HG03060 (cell line): ENCODE results near the gene NFIA.

Experiments used
- ATAC-seq: cut with Tn5 transposase; IDR thresholded peaks from one replicate; pipeline ENCODE4 v1.9.1; 2021; ENCODE audit warnings: low read depth, moderate number of reproducible peaks; ENCODE audit not compliant: unreplicated experiment

The NFIA gene

GRCh38 chr1:61316493-61316892 is 234.1 kb downstream of the NFIA start:
- ATAC-seq, result no peak

DNA sequence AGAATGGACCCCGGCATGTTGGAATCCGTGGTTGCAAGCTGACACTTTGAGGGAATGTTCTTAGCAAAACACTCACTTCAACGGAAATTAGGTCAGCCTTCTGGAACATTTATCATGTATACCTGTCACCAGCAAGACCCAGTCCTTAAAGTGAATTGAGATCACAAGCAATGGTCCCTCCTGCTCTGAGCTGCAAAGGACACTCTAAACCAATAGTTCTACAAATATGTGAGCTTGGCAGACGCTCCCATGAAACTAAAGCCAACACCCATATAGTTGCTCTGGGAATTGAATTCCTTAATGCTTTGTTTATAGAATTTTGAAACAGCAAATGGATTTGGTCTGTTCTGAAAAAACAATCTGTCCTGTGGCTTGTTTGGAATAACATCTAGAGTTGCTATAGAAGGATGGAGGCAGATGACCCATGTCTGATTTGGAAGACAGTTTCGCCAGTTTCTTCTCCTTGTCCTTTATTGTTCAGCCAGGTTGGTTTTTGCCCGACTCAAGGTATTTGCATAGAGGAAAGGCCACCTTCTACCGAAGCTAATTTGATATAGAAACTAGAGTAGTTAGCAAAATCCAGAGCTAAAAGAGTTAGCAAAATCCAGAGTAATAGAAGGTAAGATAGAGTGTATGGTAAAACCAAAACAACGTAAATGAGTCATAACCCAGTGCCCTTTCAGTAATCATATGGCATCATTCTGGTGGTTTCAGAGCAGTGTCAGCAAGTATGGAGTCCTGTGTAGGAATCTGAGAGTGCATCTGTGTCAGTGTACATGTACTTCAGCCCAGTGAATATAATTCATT is 236.2 kb downstream of the NFIA start:
- ATAC-seq, result peak; percentile 99

- no peak for ATAC-seq
Measured at GRCh38 chr1:61320575-61320974, 238.2 kb downstream of the NFIA start.

DNA sequence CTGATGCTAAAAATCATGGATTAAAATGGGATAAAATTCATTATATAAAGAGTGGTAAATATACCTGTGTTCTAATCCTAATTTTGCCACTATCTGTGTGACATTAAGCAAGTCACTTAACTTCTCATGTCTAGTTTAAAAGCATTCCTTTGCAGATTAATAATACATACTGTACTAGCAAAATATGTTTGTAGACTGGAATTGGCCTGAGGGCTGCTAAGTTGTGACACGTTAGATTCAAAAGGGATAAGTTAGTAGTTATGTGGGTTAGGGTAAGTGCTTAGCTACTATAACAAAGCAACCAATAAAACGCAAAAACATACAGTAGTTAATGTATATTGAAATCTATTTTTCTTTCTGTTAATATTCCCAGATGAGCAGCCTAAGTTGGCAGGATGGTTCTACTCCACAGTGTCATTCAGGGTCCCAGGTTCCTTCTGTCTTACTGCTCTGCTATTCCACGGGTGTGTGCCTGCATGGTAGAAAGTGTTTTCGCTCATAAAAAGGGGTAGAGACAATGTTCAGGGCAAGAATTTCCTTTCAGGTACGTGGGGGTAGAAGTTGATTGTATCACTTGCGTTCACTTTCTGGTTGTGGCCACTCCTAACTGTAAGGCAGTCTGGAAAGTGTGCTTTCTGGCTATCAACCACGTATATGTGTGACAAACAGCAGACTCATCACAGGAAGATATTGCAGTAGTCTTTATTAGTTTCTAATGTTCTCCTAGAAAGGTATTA is 239.8 kb downstream of the NFIA start:
- ATAC-seq, result no peak

DNA sequence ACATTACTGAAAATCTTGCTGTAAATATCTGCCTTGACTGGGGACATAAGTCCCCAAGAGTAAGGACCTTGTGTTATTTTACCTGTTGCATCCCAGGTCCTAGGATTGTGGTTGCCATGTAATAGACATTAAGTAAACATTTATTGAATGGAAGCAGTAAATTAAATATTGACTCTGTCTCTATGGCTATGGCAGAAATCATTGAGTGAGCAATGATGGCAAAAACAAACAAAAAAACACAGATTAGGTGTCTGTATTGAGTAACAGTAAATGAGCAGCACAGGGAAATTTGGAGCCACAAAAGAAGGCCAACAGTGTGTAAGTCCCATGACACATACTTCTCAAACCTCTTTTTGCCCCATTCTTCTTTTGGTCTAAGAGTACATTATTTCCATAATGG is 240.4 kb downstream of the NFIA start:
- no peak for ATAC-seq

GRCh38 chr1:61323681-61324328 is 241.4 kb downstream of the NFIA start:
- no peak for ATAC-seq

DNA sequence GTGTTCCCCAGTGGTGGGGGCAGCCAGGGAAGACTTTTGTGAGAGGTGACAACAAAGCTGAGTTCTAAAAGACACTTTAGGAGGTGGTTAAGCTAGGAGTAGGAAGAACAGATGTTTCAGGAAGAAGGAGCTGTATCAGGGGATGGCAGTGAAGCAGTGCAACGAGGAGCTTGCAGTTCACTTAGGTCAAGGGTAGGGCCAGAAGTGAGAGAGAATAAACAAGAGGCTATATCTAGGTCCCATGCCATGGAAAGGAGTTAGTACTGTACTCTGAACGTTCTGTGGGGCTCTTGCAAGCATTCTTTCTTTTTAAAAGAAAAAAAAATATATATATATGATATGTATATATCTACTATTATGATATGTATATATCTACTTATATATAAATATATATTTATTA is 244.4 kb downstream of the NFIA start:
- ATAC-seq, result no peak

- no peak for ATAC-seq
Measured at GRCh38 chr1:61327436-61327835, 245.1 kb downstream of the NFIA start.

DNA sequence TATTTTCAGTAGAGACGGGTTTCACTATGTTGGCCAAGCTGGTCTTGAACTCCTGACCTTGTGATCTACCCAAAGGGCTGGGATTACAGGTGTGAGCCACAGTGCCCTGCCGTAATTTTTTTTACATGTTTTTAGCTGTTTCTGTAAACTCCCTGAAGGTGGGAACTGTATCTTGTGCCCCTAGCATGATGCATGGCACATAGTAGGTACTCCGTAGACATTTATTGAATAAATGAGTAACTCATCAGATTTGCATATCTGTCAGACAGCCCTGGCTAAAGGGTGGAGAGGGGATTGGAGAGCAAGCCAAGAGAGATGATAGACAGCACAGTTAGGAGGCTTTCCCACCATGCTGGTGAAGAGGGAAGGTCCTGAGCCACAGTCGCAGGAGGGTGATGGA is 247.2 kb downstream of the NFIA start:
- no peak for ATAC-seq

DNA sequence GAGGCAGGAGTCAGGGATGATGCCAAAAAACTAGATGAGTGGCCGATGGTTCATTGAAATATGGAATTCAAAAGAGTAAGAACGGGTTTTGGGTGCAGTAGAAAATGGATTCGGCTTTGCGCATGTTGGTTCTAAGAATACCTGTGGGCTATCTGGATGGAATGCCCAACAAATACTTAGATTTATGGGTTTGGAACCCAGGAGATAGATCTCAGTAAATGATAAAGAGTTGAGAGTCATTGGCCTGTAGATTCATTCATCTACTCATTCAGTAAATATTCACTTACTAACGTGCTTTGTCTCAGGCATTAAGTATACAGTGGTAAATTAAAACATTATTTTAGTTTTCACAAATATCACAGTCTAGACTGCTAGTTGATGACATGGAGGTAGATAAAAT is 247.7 kb downstream of the NFIA start:
- ATAC-seq, result no peak

DNA sequence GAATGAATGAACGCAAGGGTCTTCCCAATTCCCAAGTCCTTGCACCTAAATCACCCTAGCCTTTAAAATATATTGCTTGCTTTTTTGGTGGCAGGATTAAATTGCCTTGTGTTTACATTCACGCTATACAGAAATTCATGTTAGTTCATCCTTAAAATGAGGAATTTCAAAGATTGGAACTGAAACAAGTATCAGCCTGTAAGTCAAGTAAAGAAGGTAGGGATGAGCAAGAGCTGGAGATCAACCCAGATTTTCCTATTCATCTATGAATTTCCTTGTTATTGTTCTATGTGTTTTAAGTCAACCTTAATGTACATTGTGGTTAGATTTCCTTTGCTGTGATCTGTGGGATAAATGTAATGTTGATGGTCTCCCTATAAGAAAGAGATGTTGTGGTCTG is 248.2 kb downstream of the NFIA start:
- ATAC-seq, result no peak

DNA sequence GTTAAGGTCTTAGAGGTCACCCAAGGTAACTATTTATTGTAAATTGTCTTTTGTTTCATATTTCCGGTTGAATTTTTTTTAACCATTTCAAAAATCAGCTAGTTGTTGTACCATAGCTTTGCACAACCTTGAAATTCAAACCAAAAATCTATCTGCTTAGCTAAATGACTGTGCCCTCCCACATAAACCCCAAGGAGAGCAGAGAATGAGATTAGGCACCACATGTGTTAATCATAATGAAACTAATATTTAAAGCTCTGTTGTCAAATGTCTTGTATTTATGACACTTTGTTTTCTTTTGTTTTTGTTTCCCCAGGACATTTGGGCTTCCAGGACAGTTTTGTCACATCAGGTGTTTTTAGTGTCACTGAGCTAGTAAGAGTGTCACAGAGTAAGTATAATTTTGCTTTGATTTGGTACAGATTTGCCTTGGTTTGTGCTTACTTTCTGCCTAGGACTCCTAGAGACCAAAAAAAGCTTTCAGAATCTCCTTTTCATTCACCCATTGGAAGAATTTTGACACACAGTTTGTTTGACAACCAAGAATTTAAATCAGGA is 249.9 kb downstream of the NFIA start:
- ATAC-seq, result peak; percentile 99

- no peak for ATAC-seq
Measured at GRCh38 chr1:61332796-61333195, 250.4 kb downstream of the NFIA start.

DNA sequence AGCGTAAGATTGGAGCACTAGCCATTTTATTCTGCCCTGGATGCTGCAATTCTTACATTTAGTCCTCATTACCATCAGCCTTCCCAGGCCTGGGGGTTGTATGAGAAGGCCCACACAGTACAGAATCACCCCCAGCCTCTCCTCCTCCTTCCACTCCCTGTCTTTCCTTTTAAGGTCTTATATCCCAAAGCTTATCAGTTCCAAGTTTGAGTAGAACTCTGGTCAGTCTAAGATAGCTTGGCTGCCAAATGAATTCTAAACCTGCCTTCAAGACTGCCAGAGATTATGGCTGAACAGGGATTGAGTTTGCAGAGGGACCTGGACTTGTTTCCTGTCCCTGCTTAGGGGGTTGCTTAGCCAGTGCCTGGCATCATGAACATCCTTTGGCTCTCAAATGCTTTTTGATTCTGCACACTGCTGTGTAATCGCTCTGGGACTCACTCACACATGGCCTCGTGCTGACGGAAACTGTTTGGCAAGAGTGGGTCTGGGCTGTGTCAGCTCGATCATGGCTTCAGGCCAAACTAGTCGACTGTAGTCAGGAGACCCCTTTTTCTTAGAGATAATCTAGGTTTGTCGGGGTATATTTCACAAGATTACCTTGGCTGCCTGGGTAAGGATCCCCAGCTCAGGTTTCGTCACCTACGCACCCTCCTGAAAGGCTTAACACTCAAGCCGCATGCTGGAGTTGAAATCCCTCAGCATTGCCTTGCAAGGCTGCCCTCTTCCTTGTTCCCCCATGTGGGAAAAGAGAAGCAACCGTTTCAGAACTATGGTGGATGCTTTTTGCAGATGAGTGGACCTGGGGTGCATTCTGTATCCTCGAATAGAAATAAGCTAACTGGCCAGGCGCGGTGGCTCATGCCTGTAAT is 252.6 kb downstream of the NFIA start:
- ATAC-seq, result no peak

- no peak for ATAC-seq
Measured at GRCh38 chr1:61337037-61337436, 254.7 kb downstream of the NFIA start.

- ATAC-seq, result no peak
Measured at GRCh38 chr1:61337441-61337951, 255.1 kb downstream of the NFIA start.

- ATAC-seq, result no peak
Measured at GRCh38 chr1:61337981-61338848, 255.9 kb downstream of the NFIA start.

GRCh38 chr1:61338899-61339298 is 256.5 kb downstream of the NFIA start:
- ATAC-seq, result no peak

- no peak for ATAC-seq
Measured at GRCh38 chr1:61341426-61341825, 259.1 kb downstream of the NFIA start.
